NCI-H226 (cell line): ENCODE measurements around the gene EPB41L2.
"Not testable (repeated sequence)": the region's sequence is repeated elsewhere in the genome, so short reads cannot be mapped to it uniquely, and the experiment has no call there.

ENCODE experiments used
- DNase-seq: peaks from one replicate; pipeline ENCODE4 v3.0.0-alpha.2; 2015

EPB41L2 gene

GRCh38 chr6:131001945-131002660 is 60.9 kb downstream of the EPB41L2 start:
- DNase-seq = no peak

GRCh38 chr6:131001111-131001736 is 61.8 kb downstream of the EPB41L2 start:
- DNase-seq = no peak

DNA sequence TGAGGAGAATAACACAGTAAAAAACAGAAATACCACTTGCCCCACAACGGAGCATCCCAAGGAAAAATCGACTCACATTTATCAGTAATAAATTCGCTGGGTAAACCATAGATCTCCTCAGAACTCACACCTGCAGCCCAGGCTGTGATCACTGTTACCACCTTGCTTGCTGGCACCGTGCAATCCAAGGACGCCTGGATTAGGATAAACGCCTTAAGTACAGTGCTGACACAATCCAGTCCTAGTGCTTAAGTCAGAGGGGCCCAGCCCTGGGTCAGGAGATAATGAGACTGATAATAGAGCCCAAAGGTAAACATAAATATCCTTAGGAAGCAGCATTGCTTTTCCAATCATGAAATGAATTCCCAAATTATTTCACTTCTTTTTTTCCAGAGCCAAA is 62.5 kb downstream of the EPB41L2 start:
- DNase-seq = no peak

DNA sequence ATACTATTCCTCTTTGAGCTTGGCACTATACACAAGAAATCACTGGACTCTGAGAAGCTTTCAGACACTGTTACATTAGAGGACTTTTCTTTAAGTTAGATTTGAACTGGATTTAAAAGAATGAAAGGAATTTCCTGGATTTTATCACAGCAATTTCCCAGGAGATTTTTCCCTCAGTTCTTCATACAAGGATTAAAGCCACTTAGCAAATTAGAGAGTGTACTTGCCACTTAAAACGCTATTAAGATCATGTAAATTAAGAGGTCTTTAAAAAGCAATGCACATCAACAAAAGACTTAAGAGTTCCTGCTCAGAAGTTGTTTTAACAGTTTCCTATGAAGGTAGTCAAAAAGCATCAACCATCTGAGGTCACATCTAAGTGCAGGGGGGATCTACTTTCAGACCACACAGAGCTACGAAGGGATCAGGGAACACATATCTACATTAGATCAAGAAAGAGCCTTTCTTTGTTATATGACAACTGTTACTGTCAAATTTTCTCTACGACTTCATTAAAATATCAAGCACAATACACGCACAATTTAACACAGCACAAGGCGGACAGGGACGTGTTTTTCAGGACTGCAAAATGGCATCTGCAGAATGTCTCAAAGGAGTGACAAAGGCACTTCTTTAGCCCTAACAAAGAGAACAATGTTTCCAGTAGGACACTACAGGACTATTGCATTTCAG is 65.8 kb downstream of the EPB41L2 start:
- peak; percentile 46 for DNase-seq

- no peak for DNase-seq
These were observed 66.4 kb downstream of the EPB41L2 start for GRCh38 chr6:130996635-130997034.

DNA sequence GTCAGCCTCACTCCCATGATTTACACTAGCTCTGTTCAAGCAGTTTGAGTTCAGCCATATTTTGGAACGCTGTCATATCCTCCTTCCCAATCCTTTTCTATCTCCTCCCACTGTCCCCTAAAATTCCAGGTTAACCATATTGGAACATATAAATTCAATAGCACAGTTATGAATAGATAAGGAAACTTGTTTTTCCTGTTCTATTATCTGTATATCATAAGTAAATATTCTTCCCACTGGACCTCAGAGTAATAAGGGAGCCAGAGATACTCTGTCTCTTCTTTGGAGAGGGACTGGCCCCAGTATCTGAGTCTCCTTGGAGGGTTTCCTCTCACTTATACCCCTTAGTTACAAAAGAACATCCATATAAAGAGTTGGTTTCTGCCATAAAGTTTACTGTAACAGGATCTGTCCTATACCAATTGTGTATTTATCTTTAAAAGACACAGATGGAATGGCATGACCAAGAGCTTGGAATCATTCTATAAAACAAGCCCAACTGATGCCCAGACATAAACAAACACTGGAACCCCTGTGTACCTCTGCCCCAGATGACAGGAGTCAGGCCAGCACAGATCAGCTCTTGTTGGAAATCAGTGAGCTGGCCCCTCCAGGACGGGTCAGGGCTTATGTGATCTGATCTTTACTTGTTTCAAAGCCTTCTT is 67.1 kb downstream of the EPB41L2 start:
- DNase-seq = no peak

- DNase-seq = no peak
These were observed 68.5 kb downstream of the EPB41L2 start for GRCh38 chr6:130994319-130995097.

- DNase-seq = no peak
These were observed 69.7 kb downstream of the EPB41L2 start for GRCh38 chr6:130993292-130993765.

DNA sequence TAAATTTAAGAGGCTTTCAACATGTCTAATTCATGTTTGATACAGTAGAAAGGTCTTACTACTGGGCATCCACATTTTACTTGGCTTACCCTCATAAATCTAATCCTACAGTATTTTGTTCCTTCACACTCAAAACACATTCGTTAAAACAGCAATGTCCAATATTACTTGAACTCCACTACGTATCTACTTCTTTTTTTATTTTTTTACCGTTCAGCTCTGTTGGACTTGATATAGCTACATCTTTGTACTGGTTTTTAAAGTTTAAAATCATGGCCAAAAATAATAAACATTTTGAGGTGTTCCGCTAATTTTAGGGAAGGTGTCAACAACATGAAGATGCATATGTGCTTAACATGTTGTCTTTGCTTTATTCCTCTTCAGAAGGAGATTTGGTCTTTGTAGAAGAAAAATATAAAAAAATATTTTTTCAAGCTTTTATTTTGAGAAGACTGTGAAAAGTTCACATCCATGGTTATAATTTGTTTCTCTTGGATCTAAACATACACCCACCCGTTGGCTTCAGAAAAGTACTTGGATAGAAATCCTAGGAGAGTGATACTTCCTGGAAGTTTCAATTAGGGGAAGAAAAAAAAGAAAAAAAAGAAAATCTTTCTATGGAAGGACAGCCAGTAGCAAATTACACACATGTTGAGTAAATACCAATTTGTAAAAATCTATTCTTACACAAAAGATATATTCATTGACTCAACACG is 71.5 kb downstream of the EPB41L2 start:
- no peak for DNase-seq

- DNase-seq = not testable (repeated sequence)
These were observed 75.5 kb downstream of the EPB41L2 start for GRCh38 chr6:130987539-130987938.

DNA sequence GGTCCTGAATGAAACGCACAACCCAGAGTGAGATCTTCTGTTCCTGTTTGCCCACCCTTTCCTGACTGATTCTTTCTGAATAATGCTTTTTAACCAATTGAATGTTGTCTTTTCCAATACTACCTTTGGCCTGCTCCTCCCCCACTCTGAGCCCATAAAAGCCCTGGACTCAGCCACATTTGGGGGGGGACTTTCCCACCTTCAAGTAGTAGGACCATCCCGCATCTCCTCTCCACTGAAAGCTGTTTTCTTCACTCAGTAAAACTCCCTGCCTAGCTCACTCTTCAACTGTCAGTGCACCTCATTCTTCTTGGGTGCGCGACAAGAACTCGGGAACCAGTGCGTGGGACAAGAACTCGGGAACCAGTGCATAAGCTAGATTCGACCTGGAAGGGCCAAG is 77.9 kb downstream of the EPB41L2 start:
- DNase-seq = no peak

DNA sequence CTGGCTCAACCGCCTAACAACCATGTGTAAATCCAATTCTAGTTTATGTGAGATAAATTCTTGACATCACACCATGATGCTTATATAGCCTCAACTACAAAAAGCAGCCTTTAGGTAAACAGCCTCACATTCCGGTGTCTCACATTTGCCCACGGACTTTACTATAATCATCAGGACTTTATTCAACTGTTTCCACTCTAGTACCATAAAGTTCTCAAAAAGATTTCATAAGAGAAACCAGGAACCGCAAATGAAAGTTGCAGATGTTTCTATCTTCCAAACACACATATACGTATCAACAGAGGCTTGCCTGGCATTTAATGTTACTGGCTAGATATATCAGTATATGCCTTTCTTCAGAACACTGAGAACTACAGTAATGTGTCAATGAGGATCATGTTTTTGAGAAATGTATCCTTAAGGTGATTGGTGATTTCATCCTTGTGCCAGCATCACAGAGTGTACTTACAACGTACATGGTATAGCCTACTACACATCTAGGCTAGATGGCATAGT is 80.0 kb downstream of the EPB41L2 start:
- DNase-seq = no peak

DNA sequence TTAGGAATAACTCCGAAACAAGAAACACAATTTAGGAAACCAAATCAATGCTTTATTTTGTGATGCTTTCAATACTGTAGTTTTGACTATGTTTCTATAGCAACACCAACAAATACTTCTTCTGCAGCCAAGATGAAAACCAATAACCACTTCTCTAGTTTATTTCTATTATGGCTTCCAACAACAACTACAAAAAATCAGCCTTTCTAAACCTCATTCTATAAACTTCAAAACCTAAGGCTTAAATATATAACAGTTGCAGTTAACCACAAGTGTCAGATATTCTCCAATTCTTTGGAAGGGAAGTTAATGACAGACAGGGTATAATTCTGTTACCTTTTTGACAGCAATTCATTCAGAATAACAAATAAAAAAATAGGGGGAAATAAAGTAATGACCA is 80.9 kb downstream of the EPB41L2 start:
- DNase-seq = no peak

GRCh38 chr6:130981409-130981808 is 81.6 kb downstream of the EPB41L2 start:
- no peak for DNase-seq

GRCh38 chr6:130980310-130981032 is 82.6 kb downstream of the EPB41L2 start:
- no peak for DNase-seq

- DNase-seq = no peak
These were observed 84.2 kb downstream of the EPB41L2 start for GRCh38 chr6:130978660-130979396.

DNA sequence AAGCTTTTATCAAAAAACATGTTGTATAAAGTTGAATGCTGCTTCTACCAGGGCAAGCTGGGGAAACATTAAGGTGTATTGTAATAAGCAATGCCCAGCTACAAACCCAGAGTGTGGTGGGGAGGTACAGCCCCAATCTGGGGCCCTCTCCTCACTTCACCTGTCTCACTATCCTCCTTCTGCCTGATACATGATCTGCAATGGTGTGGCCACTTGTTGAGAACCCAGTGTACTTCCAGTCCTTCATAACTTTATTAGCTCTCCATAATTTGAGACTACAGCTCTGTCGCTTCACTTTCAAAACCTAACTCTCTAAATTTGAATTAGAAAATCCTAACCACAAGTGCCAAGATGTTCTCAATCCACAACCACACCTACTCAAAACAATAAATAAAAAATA is 84.9 kb downstream of the EPB41L2 start:
- DNase-seq = no peak

- DNase-seq = no peak
These were observed 87.7 kb downstream of the EPB41L2 start for GRCh38 chr6:130975325-130975724.

- peak; percentile 54 for DNase-seq
These were observed 89.3 kb downstream of the EPB41L2 start for GRCh38 chr6:130973521-130974277.
